Astrocyte of the spinal cord (primary cell): ENCODE measurements around the gene PRPH.

ENCODE experiments used
- DNase-seq: peaks from one replicate; pipeline ENCODE4 v3.0.0; 2011; ENCODE audit warnings: low read depth, low spot score
- H3K4me3 ChIP-seq: 2 replicates; pipeline ENCODE4 v1.5.1; 2011; ENCODE audit warnings: low read depth, mild to moderate bottlenecking, low read length, moderate library complexity
- CTCF ChIP-seq: IDR thresholded peaks from 2 replicates; pipeline ENCODE4 v1.5.1; 2012; ENCODE audit warnings: low read depth, mild to moderate bottlenecking, low read length, inconsistent platforms
- in situ Hi-C: cut with HindIII; loops from 2 replicates; pipeline ENCODE4 v1.10.0; 2017; ENCODE audit warnings: low sequenced_read_pairs

The PRPH gene

GRCh38 chr12:49272790-49273725 is 21.9 kb upstream of the PRPH start:
- DNase-seq, result no peak
- no peak for TF ChIP-seq CTCF
- no peak overlapping the region for H3K4me3 ChIP-seq
- in situ Hi-C loops, result no loop called here

GRCh38 chr12:49273726-49274395 is 21.1 kb upstream of the PRPH start:
- TF ChIP-seq CTCF, result no peak
- DNase-seq, result no peak
- H3K4me3 ChIP-seq, result no peak overlapping the region
- in situ Hi-C loops, result no loop called here

- DNase-seq, result no peak
- H3K4me3 ChIP-seq, result no peak overlapping the region
- in situ Hi-C loops, result no loop called here
- no peak for TF ChIP-seq CTCF
Observed at GRCh38 chr12:49274396-49275069, 20.4 kb upstream of the PRPH start.

GRCh38 chr12:49276304-49277290 is 18.4 kb upstream of the PRPH start:
- DNase-seq, result no peak
- in situ Hi-C loops, result no loop called here
- H3K4me3 ChIP-seq, result no peak overlapping the region
- TF ChIP-seq CTCF, result no peak

GRCh38 chr12:49277466-49277865 is 17.5 kb upstream of the PRPH start:
- in situ Hi-C loops, result no loop called here
- TF ChIP-seq CTCF, result no peak
- DNase-seq, result no peak
- no peak overlapping the region for H3K4me3 ChIP-seq
